Right hindlimb (tissue), 1 donor: ENCODE results near the gene SLC2A4RG.

ENCODE experiments used
- DNase-seq: peaks from one replicate; pipeline ENCODE4 v3.0.0-alpha.2; 2018

Gene SLC2A4RG, protein sequence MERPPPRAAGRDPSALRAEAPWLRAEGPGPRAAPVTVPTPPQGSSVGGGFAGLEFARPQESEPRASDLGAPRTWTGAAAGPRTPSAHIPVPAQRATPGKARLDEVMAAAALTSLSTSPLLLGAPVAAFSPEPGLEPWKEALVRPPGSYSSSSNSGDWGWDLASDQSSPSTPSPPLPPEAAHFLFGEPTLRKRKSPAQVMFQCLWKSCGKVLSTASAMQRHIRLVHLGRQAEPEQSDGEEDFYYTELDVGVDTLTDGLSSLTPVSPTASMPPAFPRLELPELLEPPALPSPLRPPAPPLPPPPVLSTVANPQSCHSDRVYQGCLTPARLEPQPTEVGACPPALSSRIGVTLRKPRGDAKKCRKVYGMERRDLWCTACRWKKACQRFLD

DNA sequence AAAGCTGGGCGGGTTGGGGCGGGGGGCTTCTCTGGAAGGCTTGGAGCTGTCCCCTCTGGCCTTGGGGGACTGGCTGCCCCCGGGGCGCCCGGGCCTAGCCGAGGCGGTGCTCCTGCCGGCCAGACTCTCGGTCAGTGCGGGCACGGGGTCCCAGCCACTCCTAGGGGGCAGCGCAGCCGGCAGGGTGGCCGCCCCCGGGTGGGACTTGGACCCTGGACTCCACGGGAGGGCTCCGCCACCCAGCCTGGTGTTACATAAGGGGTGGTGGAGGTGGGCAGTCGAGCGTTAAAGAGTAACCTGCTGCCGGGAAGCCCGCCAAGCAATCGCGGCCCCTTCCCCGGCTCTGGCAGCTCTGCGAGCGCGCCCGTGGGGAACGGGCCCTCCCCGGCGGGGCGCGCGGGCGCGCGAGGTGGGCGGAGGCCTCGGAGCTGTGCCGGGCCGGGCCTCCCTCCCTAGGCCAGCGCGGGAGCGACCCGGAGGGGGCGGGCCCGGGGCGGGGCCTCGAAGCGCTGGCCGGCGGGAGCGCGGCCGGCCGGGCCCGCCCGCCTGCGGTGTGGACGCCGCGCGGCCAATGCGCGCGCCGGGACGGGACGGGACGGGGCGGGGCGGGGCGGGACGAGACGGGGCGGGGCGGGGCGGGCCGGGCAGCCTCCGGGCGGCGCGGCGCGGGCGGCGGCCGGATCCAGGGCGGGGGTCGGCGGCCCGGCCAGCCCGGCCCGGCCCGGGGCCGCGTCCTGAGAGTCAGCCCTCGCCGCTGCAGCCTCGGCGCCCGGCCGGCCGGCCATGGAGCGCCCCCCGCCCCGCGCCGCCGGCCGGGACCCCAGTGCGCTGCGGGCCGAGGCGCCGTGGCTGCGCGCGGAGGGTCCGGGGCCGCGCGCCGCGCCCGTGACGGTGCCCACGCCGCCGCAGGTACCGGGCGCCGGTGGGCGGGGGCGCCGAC is at the start of gene SLC2A4RG:
SLC2A4RG (plus strand) TSS at position 647 of the 940 bp plus-strand sequence; CDS start at position 784, 137 bp downstream.
- DNase-seq = peak; percentile 90

DNA sequence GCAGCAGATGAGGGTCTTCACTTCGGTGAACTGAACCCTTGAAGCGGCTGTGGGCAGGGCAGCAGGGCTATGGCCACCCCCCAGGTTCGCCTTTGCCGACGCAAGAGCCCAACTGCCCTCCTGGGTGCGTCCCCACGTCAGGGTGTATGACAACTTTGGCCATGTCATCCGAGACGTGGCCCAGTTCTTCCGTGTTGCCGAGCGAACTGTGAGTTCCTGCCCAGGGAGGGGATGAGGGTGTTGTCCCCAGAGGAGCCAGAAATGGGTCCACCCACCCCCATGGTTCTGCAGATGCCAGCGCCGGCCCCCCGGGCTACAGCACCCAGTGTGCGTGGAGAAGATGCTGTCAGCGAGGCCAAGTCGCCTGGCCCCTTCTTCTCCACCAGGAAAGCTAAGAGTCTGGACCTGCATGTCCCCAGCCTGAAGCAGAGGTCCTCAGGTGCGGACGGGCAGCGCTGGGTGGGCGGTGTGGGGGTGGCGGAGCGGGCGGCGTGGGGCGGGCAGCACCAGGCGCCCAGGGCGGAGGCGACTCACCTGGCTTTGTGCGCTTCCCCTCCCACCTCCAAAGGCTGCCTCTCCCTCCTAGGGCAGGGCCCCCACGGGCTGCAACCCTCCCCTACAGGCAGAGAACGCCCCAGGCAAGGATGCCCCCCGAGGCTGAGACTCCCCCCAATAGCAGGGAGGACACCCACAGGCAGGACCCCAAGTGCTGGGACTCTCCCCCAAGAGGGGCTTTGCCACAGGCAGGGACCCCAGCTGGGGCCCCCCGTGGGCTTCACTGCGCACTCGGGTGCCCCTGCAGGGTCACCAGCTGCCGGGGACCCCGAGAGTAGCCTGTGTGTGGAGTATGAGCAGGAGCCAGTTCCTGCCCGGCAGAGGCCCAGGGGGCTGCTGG is 49.3 kb upstream of the SLC2A4RG start:
- DNase-seq = no peak

DNA sequence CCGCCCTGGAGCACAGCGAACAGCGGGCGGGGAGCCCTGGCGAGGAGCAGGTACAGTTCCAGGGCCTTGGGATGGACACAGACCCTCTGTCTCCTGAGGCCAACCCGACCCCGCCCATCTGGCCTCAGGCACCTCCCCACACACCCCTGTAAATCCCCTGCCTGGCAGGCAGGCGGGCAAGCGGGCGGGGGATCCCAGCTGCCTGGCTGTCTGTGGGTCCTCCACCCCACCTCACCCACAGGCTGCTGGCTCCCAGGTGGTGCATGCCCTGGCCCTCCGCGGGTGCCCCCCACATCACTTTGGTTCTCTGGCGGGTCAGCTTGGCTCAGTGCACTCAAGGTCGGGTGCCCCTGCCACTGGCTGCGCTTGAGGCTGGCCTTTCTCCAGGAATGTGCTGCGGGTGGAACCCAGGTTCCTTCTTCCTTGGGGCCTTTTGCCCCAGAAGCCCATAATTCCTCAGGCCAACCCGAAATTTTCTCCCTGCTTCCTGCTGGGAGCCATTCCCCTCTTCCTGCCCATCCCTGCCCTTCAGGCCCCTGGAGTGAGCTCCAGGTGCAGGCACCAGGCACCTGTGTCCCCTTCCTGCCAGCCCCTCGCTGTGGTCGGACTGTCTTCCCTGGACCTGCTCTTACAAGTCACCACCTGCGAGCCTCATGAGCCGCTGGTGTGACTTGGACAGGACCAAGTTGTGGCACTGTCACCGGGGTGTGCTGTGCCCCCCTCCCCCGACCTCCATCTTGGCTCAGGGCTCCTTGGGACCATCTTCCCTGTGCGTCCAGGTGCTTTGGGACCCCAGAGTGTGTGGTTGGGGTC is 48.5 kb upstream of the SLC2A4RG start:
- no peak for DNase-seq

DNA sequence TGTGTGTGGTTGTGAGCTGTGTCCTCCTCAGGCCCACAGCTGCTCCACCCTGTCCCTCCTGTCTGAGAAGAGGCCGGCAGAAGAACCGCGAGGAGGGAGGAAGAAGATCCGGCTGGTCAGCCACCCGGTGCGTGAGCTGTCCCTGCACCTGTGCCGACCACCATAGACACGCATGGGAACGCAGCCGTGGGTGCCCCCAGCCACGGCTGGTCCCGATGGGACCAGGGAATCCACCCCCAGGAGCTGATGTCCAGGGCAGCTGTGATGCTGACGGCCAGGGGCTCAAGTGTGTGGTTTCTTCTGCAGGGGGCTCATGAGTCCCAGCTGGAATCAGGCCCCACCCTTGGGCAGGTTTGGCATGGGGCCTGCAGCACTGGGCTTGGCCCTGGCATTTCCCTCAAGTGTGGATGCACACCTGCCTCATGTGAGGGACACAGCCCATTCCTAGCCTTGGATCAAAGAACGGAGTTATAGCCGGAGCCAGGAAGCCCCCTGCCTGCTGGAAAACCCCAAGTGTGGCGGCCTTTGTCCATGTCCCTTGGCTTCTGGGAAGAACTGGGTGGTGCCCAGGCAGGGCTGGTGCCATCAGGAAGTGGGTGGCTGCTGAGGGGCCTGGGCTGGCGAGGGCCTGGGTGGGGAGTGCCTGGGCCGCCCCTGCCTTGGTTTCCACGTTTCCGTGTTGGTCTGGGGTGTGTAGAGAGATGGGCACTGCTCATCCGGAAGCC is 47.7 kb upstream of the SLC2A4RG start:
- DNase-seq = no peak

DNA sequence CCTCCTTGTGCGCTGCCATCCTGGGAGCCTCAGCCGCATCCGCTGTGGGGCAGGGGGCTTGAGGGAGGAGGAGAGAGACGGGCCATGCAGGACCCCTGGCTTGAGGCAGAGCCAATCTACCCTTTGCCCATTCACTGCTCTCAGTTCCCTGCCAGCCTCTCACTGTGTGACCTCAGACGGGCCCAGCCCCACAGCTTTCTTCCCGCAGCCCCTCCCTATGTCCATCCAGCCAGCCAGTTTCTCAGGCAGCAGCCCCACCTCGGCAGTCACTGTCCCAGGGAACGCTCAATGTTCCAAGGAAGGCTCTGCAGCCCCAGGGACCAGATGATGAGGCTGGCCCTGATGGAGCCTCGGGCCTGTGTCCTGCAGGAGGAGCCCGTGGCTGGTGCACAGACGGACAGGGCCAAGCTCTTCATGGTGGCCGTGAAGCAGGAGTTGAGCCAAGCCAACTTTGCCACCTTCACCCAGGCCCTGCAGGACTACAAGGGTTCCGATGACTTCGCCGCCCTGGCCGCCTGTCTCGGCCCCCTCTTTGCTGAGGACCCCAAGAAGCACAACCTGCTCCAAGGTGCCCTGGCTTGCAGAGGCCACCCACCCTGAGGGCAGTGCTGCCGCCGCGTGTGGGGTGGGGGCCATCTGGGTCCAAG is 47.0 kb upstream of the SLC2A4RG start:
- peak; percentile 36 for DNase-seq

DNA sequence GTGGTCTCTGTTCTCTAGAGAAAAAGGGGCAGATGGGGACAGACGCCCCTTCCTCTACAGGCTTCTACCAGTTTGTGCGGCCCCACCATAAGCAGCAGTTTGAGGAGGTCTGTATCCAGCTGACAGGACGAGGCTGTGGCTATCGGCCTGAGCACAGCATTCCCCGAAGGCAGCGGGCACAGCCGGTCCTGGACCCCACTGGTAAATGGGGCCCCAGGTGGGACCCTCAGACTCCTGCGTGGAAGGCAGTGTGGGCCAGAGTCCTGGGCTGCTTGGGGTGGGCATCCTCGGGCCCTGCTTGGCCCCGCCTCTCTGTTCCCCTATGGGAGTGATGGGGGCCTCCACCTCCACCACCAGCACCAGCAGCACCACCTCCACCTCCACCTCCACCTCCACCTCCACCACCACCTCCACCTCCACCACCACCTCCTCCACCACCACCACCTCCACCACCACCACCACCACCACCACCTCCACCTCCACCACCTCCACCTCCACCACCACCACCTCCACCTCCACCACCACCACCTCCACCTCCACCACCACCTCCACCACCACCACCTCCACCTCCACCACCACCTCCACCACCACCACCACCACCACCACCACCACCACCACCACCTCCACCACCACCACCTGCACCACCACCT is 46.4 kb upstream of the SLC2A4RG start:
- DNase-seq = peak; percentile 43

DNA sequence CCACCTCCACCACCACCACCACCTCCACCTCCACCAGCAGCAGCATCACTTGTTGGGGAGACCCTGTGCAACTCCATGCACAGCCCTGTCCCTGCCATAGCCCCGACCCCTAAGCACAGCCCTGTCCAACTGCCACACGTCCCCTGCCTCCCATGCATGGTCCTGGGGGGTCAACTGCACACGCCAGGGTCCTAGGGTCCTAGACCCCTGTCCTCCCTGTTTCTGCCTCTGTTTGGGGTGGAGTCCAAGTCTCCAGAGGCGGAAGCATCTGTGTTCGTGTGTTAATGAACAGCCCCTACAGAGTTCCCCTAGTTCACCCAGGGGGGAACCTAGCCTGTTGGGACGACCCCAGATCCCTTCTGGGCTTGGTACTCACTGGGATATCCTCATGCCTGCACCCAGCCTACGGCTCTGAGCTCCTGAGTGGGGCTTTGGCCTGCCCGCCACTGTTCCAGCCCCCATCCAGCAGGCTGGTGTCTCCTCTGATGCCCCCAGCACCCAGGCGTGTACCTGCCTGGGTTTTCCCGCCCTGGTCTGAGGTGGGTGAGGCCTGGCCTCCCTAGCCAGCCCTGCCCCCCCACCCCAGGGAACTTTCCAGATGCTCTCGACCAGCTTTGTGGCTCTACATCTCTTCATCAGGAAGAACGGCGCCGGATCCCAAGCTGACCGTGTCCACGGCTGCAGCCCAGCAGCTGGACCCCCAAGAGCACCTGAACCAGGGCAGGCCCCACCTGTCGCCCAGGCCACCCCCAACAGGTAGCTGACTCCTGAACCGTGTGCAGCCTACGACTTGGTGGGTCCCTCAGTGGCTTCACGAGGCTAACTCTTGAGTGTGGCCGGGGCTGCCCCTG is 45.6 kb upstream of the SLC2A4RG start:
- DNase-seq = peak; percentile 21

DNA sequence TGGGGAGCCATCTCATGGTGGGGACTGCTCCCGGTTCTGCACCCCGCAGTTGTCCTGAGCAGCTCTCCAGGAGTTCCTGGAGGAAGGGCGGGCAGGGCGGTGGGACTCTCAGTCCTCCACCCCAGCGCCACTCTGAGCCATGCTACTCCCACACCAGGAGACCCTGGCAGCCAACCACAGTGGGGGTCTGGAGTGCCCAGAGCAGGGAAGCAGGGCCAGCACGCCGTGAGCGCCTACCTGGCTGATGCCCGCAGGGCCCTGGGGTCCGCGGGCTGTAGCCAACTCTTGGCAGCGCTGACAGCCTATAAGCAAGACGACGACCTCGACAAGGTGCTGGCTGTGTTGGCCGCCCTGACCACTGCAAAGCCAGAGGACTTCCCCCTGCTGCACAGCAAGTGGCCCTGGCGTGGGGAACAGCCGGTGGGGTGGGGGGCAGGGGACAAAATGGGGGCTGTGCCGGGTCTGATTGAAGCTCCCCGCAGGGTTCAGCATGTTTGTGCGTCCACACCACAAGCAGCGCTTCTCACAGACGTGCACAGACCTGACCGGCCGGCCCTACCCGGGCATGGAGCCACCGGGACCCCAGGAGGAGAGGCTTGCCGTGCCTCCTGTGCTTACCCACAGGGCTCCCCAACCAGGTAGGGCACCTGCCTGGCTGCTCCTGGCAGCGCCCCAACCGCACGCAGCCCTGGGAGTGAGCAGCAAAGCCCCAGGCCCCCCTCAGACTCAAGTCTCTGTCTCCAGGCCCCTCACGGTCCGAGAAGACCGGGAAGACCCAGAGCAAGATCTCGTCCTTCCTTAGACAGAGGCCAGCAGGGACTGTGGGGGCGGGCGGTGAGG is 44.8 kb upstream of the SLC2A4RG start:
- DNase-seq = peak; percentile 25

DNA sequence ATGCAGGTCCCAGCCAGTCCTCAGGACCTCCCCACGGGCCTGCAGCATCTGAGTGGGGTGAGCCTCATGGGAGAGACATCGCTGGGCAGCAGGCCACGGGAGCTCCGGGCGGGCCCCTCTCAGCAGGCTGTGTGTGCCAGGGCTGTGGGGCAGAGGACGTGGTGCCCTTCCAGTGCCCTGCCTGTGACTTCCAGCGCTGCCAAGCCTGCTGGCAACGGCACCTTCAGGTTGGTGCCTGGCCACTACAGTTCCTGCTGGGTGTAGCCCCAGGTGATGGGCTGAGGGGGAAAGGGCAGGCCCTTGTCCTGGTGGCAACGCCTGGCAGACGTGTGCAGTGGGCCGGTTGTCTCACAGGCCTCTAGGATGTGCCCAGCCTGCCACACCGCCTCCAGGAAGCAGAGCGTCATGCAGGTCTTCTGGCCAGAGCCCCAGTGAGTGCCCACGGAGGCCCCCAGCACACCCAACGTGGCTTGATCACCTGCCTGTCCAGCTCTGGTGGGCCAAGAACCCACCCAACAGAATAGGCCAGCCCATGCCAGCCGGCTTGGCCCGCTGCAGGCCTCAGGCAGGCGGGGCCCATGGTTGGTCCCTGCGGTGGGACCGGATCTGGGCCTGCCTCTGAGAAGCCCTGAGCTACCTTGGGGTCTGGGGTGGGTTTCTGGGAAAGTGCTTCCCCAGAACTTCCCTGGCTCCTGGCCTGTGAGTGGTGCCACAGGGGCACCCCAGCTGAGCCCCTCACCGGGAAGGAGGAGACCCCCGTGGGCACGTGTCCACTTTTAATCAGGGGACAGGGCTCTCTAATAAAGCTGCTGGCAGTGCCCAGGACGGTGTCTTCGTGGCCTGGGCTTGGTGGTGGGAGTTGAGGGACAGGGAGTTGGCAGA is 43.9 kb upstream of the SLC2A4RG start:
- peak; percentile 24 for DNase-seq

DNA sequence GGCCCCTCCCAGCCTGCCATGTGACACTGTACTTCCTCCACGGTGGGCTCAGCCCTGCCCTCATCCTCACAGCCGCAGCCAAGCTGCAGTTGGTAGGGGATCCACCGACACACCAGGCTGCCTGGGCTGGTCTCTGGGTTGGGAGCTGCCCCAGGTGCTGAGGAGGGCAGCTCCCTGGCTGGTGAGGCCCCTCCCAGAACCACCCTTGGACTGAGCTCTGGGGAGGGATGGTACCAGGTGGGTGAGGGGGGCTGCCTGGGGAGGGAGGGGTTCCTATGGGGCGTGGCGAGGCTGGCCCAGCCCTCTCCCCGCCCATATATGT is 43.3 kb upstream of the SLC2A4RG start:
- peak; percentile 45 for DNase-seq

DNA sequence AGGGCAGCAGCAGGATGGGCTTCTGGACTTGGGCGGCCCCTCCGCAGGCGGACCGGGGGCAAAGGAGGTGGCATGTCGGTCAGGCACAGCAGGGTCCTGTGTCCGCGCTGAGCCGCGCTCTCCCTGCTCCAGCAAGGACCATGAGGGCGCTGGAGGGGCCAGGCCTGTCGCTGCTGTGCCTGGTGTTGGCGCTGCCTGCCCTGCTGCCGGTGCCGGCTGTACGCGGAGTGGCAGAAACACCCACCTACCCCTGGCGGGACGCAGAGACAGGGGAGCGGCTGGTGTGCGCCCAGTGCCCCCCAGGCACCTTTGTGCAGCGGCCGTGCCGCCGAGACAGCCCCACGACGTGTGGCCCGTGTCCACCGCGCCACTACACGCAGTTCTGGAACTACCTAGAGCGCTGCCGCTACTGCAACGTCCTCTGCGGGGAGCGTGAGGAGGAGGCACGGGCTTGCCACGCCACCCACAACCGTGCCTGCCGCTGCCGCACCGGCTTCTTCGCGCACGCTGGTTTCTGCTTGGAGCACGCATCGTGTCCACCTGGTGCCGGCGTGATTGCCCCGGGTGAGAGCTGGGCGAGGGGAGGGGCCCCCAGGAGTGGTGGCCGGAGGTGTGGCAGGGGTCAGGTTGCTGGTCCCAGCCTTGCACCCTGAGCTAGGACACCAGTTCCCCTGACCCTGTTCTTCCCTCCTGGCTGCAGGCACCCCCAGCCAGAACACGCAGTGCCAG is 42.8 kb upstream of the SLC2A4RG start, which contains the start of gene TNFRSF6B:
TNFRSF6B (plus strand) TSS at position 25 of the 729 bp plus-strand sequence; CDS start at position 141, 116 bp downstream.
- DNase-seq = no peak

DNA sequence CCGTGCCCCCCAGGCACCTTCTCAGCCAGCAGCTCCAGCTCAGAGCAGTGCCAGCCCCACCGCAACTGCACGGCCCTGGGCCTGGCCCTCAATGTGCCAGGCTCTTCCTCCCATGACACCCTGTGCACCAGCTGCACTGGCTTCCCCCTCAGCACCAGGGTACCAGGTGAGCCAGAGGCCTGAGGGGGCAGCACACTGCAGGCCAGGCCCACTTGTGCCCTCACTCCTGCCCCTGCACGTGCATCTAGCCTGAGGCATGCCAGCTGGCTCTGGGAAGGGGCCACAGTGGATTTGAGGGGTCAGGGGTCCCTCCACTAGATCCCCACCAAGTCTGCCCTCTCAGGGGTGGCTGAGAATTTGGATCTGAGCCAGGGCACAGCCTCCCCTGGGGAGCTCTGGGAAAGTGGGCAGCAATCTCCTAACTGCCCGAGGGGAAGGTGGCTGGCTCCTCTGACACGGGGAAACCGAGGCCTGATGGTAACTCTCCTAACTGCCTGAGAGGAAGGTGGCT is 42.2 kb upstream of the SLC2A4RG start:
- DNase-seq = peak; percentile 57

DNA sequence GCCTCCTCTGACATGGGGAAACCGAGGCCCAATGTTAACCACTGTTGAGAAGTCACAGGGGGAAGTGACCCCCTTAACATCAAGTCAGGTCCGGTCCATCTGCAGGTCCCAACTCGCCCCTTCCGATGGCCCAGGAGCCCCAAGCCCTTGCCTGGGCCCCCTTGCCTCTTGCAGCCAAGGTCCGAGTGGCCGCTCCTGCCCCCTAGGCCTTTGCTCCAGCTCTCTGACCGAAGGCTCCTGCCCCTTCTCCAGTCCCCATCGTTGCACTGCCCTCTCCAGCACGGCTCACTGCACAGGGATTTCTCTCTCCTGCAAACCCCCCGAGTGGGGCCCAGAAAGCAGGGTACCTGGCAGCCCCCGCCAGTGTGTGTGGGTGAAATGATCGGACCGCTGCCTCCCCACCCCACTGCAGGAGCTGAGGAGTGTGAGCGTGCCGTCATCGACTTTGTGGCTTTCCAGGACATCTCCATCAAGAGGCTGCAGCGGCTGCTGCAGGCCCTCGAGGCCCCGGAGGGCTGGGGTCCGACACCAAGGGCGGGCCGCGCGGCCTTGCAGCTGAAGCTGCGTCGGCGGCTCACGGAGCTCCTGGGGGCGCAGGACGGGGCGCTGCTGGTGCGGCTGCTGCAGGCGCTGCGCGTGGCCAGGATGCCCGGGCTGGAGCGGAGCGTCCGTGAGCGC is 41.6 kb upstream of the SLC2A4RG start:
- DNase-seq = peak; percentile 28

DNA sequence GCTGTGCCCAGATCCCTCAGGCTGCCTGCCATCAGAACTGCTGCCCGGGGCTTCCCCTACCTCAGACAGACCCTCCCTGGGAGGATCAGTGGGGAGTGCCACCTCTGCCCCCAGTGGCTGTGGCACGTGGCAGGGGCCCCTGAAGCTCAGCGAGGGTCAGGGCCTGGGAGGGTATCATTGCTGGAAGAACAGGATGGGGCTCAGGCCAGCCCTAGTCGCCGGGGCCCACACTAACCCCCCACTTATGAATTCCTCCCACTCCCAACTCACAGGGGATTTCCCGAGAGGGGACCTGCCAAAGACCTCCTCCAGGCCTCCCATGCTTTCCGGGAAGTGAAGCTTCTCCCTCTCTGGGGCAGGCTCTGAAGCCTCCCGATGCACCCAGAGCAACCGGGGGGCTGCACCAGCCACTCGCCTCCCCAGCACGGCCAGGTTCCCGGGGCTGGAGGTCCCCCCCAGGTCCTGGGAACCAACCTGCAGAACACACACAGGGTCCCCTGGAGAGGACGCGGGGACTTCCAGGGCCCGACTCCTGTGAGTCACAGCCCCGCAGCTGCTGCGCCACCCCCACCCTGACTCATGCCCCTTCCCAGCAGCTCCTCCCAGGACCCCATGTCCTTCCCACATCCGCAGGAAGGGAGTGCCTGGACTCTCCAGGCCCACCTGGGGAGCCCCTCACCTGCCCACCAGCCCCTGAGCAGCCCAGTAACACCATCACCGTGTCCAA is 40.7 kb upstream of the SLC2A4RG start:
- peak; percentile 68 for DNase-seq
